IPS-NIHi11 (cell line): ENCODE data around the gene MYH11.
"Not testable (repeated sequence)": the region's sequence is repeated elsewhere in the genome, so short reads cannot be mapped to it uniquely, and the experiment has no call there.

Experiments
- DNase-seq: peaks from one replicate; pipeline ENCODE4 v3.0.0; 2012; ENCODE audit warnings: mixed read lengths, low spot score

MYH11 gene

DNA sequence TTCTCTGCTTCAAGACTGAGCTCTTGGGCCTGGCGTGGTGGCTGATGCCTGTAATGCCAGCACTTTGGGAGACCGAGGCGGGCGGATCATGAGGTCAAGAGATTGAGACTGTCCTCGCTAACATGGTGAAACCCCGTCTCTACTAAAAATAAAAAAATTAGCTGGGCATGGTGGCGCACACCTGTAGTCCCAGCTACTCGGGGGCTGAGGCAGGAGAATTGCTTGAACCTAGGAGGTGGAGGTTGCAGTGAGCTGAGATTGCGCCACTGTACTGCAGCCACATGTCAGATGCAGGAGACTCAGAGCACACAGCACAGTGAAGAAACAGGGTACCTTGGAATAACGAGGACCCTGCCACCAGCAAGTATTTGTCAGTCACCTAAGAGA is 184.7 kb downstream of the MYH11 start:
- DNase-seq: not testable (repeated sequence)

GRCh38 chr16:15671530-15672117 is 185.2 kb downstream of the MYH11 start:
- DNase-seq: no peak

- DNase-seq: no peak
Observed at GRCh38 chr16:15667091-15667742, 189.6 kb downstream of the MYH11 start.

DNA sequence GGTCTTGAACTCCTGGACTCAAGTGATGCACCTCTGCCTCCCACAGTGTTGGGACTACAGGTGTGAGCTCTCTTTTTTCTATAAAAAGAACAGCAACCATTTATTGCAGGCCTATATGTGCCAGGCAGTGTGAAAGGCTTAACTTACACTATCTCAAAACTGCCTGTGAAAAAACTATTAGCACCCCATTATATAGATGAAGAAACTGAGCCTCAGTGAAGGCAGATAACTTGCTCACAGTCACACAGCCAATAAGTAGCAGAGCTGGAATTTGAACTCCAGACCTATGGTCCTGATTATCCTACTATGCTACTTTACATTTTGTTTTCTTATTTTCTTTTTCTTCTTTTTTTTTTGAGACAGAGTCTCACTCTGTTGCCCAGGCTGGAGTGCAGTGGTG is 191.7 kb downstream of the MYH11 start:
- DNase-seq: no peak

GRCh38 chr16:15660203-15660601 is 196.6 kb downstream of the MYH11 start:
- no peak for DNase-seq

GRCh38 chr16:15658556-15658955 is 198.3 kb downstream of the MYH11 start:
- DNase-seq: no peak

DNA sequence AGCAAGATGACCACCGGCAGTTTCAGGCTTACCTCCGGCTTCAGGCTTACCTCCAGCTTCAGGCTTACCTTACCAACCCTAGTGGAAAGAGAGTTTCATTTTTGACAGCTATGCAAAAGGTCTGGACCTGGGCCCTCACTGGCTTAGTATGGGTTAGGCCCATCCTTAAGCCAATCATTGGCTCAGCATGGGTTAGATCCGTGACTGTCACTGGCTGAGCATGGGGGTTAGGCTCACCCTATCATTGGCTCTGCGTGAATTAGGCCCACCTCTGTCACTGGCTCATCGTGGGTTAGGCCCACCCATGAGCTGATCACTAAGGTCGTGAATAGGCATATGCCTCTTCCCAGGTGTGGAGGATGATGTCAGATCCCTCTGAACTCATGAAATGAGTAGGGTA is 198.7 kb downstream of the MYH11 start:
- no peak for DNase-seq

DNA sequence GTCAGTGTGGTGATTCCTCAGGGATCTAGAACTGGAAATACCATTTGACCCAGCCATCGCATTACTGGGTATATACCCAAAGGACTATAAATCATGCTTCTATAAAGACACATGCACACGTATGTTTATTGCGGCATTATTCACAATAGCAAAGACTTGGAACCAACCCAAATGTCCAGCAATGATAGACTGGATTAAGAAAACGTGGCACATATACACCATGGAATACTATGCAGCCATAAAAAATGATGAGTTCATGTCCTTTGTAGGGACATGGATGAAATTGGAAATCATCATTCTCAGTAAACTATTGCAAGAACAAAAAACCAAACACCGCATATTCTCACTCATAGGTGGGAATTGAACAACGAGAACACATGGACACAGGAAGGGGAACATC is 201.3 kb downstream of the MYH11 start:
- not testable (repeated sequence) for DNase-seq

- DNase-seq: no peak
Observed at GRCh38 chr16:15654591-15654990, 202.2 kb downstream of the MYH11 start.

DNA sequence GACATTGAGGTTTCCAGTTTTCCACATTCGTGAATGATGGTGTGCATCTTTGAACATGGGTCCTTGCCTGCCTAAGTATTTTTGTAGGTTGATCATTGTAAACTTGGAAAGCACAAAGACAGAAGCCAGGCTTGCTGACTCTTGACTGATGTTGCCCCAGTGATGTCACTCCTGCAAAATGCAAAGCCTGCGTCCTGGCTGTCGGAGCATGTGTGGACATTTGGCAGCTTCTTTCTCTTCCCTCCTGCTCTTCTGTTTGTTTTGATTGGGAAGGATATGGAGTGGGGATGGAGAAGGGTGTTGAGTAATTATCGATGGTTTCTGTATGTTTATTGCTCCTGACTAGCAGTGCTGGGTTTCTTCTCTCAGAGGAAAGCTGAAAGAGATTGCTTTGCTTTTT is 203.6 kb downstream of the MYH11 start:
- no peak for DNase-seq
